ENCODE data around the gene SYT8. TPM values are rescaled to one million over a fixed set of nuclear protein-coding genes. Genes with fewer than 3 reads are reported as not detected.

SYT8 gene
- total RNA-seq, 2 donors from 2014 or later: 3.4 to 3.6 TPM

- Histone ChIP-seq H3K4me3 (no peak overlapping the region), H3K9me3 (no peaks in the 10 kb centered on the region), H3K27ac (no peak overlapping the region), H3K4me1 (ENCODE audit: control insufficient read depth in 1 of 2, low read depth in 2 of 2) (peaks cover 0 to 4% of the 10 kb centered on the region in 2 donors), H3K27me3 (replicated peaks; ENCODE audit: insufficient read depth) (no peaks in the 10 kb centered on the region), H3K36me3 (no peaks in the 10 kb centered on the region)
- no peak for DNase-seq (ENCODE audit: low spot score)
- no peak for ATAC-seq (ENCODE audit: insufficient number of reproducible peaks, low FRiP score, low read depth)
- TF ChIP-seq CTCF (IDR thresholded peaks at IDR 0.05): no peak
These were observed 12.4 kb downstream of the SYT8 start for GRCh38 chr11:1847006-1847735.

GRCh38 chr11:1847926-1848639 lies 13.3 kb downstream of the SYT8 start:
- TF ChIP-seq CTCF (IDR thresholded peaks at IDR 0.05): no peak

GRCh38 chr11:1848640-1849430 lies 14.0 kb downstream of the SYT8 start:
- no peak overlapping the region for H3K4me3 ChIP-seq
- DNase-seq (ENCODE audit: low spot score) (no peak), ATAC-seq (ENCODE audit: insufficient number of reproducible peaks, low FRiP score, low read depth) (no peak)
- no peak overlapping the region for H3K27ac ChIP-seq
- no peaks in the 10 kb centered on the region for H3K36me3 ChIP-seq
- H3K4me1 ChIP-seq (ENCODE audit: control insufficient read depth in 1 of 2, low read depth in 2 of 2): peaks cover 0 to 4% of the 10 kb centered on the region in 2 donors
- no peaks in the 10 kb centered on the region for H3K9me3 ChIP-seq
- no peak for TF ChIP-seq CTCF (IDR thresholded peaks at IDR 0.05)
- no peaks in the 10 kb centered on the region for H3K27me3 ChIP-seq (replicated peaks; ENCODE audit: insufficient read depth)

More at GRCh38 chr11:1847926-1848639, 13.3 kb downstream of the SYT8 start:
- no peaks in the 10 kb centered on the region for H3K9me3 ChIP-seq
- no peak overlapping the region for H3K4me3 ChIP-seq
- H3K27me3 ChIP-seq (replicated peaks; ENCODE audit: insufficient read depth): no peaks in the 10 kb centered on the region
- H3K36me3 ChIP-seq: no peaks in the 10 kb centered on the region
- ATAC-seq (ENCODE audit: insufficient number of reproducible peaks, low FRiP score, low read depth): no peak
- no peak overlapping the region for H3K27ac ChIP-seq
- H3K4me1 ChIP-seq (ENCODE audit: control insufficient read depth in 1 of 2, low read depth in 2 of 2): peaks cover 0 to 4% of the 10 kb centered on the region in 2 donors
- DNase-seq (ENCODE audit: low spot score): no peak

- H3K27ac ChIP-seq: peak overlapping the region in 1 of 2 donors; percentile 21
- no peak overlapping the region for H3K4me3 ChIP-seq
- ATAC-seq (ENCODE audit: insufficient number of reproducible peaks, low FRiP score, low read depth): no peak
- H3K36me3 ChIP-seq: no peaks in the 10 kb centered on the region
- DNase-seq (ENCODE audit: low spot score): no peak
- no peaks in the 10 kb centered on the region for H3K27me3 ChIP-seq (replicated peaks; ENCODE audit: insufficient read depth)
- no peaks in the 10 kb centered on the region for H3K9me3 ChIP-seq
- H3K4me1 ChIP-seq (ENCODE audit: control insufficient read depth in 1 of 2, low read depth in 2 of 2): peaks cover 0 to 4% of the 10 kb centered on the region in 2 donors
- TF ChIP-seq CTCF (IDR thresholded peaks at IDR 0.05): no peak
These were observed 16.8 kb downstream of the SYT8 start for GRCh38 chr11:1851468-1852180.
